Hepatocyte (in vitro differentiated cells): ENCODE results near the gene NF2. TPM values are rescaled to one million over a fixed set of nuclear protein-coding genes. Genes with fewer than 3 reads are reported as not detected.

Experiments
- DNase-seq: peaks from one replicate; pipeline ENCODE4 v3.0.0-alpha.2; 2016; ENCODE audit warnings: low spot score
- H2AFZ ChIP-seq: fragments of 200-600 bp; sonication (generic); 2 replicates; pipeline ENCODE4 v1.6.0; 2016; ENCODE audit warnings: antibody characterized with exemption, mild to moderate bottlenecking
- H3K27ac ChIP-seq: fragments of 200-600 bp; sonication (generic); 2 replicates; pipeline ENCODE4 v1.5.1; 2016; ENCODE audit warnings: mild to moderate bottlenecking
- H3K27me3 ChIP-seq: fragments of 200-600 bp; sonication (generic); 2 replicates; pipeline ENCODE4 v1.6.1; 2016
- H3K36me3 ChIP-seq: fragments of 200-600 bp; sonication (generic); replicated peaks from 2 replicates; pipeline ENCODE4 v1.5.1; 2016; ENCODE audit warnings: low read depth; ENCODE audit not compliant: insufficient read depth
- H3K4me1 ChIP-seq: fragments of 200-600 bp; sonication (generic); 2 replicates; pipeline ENCODE4 v1.5.1; 2016; ENCODE audit warnings: mild to moderate bottlenecking, moderate library complexity; ENCODE audit not compliant: insufficient read depth
- H3K4me2 ChIP-seq: fragments of 200-600 bp; sonication (generic); 2 replicates; pipeline ENCODE4 v1.6.0; 2016
- H3K4me3 ChIP-seq: fragments of 200-600 bp; sonication (generic); 2 replicates; pipeline ENCODE4 v1.5.1; 2016; ENCODE audit warnings: mild to moderate bottlenecking
- H3K79me2 ChIP-seq: fragments of 200-600 bp; sonication (generic); 2 replicates; pipeline ENCODE4 v1.6.0; 2017; ENCODE audit warnings: mild to moderate bottlenecking
- H3K9me2 ChIP-seq: fragments of 200-600 bp; sonication (generic); replicated peaks from 2 replicates; pipeline ENCODE4 v1.6.0; 2017; ENCODE audit warnings: mild to moderate bottlenecking; ENCODE audit not compliant: insufficient read depth
- H3K9me3 ChIP-seq: fragments of 200-600 bp; sonication (generic); 2 replicates; pipeline ENCODE4 v1.5.1; 2016; ENCODE audit warnings: low read depth, mild to moderate bottlenecking
- H4K20me1 ChIP-seq: fragments of 200-600 bp; sonication (generic); 2 replicates; pipeline ENCODE4 v1.6.0; 2016; ENCODE audit warnings: mild to moderate bottlenecking; ENCODE audit not compliant: insufficient read depth, poor library complexity, severe bottlenecking
- CTCF ChIP-seq: fragments of 200-600 bp; sonication (generic); IDR thresholded peaks from 2 replicates; pipeline ENCODE4 v1.5.1; 2016; ENCODE audit warnings: antibody characterized with exemption, mild to moderate bottlenecking; ENCODE audit not compliant: poor library complexity
- EZH2 ChIP-seq: fragments of 200-600 bp; sonication (generic); IDR thresholded peaks from 2 replicates; pipeline ENCODE4 v1.6.1; 2016; ENCODE audit warnings: antibody characterized with exemption, mild to moderate bottlenecking, borderline replicate concordance
- EZH2phosphoT487 ChIP-seq: fragments of 200-600 bp; sonication (generic); IDR thresholded peaks from one replicate; pipeline ENCODE4 v1.6.1; 2018; ENCODE audit warnings: antibody characterized with exemption, mild to moderate bottlenecking, low read depth, moderate library complexity; ENCODE audit not compliant: unreplicated experiment, severe bottlenecking
- WGBS: methylation state at CpG from one replicate; pipeline ENCODE4 v1.1.6; 2016; ENCODE audit warnings: low lambda C conversion rate; ENCODE audit errors: missing lambda C conversion rate; 5-methylcytosine and 5-hydroxymethylcytosine counted together
- polyA plus RNA-seq: library from polyadenylated mRNA; unstranded; fragments of >200 nt; fragmentation: Nextera tagmentation; extraction: Ambion mirVana; gene quantifications from 2 replicates; pipeline ENCODE4 v1.2.1, GENCODE V29; 2016
- total RNA-seq: library from RNA; depleted of rRNA; stranded (reverse); fragments of >200 nt; gene quantifications from 2 replicates; pipeline ENCODE4 v1.2.3, GENCODE V29; 2014

The NF2 gene
- total and polyA plus RNA-seq, 2 experiments from 2014 or later = 18.5 to 30.7 TPM

GRCh38 chr22:29715240-29715639, 111.8 kb downstream of the NF2 start:
- TF ChIP-seq EZH2phosphoT487 = no peak
- no peak for TF ChIP-seq EZH2
- TF ChIP-seq CTCF = no peak
- Histone ChIP-seq H4K20me1 (no peaks in the 10 kb centered on the region), H3K36me3 (no peaks in the 10 kb centered on the region), H3K9me3 (no peaks in the 10 kb centered on the region), H3K27ac (no peak overlapping the region), H2AFZ (no peak overlapping the region), H3K4me1 (no peaks in the 10 kb centered on the region), H3K4me3 (no peak overlapping the region), H3K9me2 (no peaks in the 10 kb centered on the region), H3K79me2 (no peaks in the 10 kb centered on the region), H3K27me3 (peaks cover 22% of the 10 kb centered on the region), H3K4me2 (no peak overlapping the region)
- no peak for DNase-seq
- 88% methylated on average over 13 of the region's 13 CpGs for WGBS

GRCh38 chr22:29715705-29716104, 112.3 kb downstream of the NF2 start:
- no peak overlapping the region for H2AFZ ChIP-seq
- peaks cover 24% of the 10 kb centered on the region for H3K27me3 ChIP-seq

GRCh38 chr22:29716814-29717545, 113.5 kb downstream of the NF2 start:
- H3K4me2 ChIP-seq = no peak overlapping the region
- no peak overlapping the region for H3K27ac ChIP-seq
- H3K9me3 ChIP-seq = no peaks in the 10 kb centered on the region
- H4K20me1 ChIP-seq = no peaks in the 10 kb centered on the region
- TF ChIP-seq EZH2 (no peak), EZH2phosphoT487 (no peak), CTCF (no peak)
- H3K27me3 ChIP-seq = peaks cover 36% of the 10 kb centered on the region
- H3K4me3 ChIP-seq = no peak overlapping the region
- no peaks in the 10 kb centered on the region for H3K36me3 ChIP-seq
- WGBS = 70% methylated on average over 16 of the region's 16 CpGs
- no peak overlapping the region for H2AFZ ChIP-seq
- no peaks in the 10 kb centered on the region for H3K4me1 ChIP-seq
- no peaks in the 10 kb centered on the region for H3K9me2 ChIP-seq
- no peaks in the 10 kb centered on the region for H3K79me2 ChIP-seq
- peak; percentile 88 for DNase-seq

More at GRCh38 chr22:29715705-29716104, 112.3 kb downstream of the NF2 start:
- H3K4me2 ChIP-seq = no peak overlapping the region
- H3K79me2 ChIP-seq = no peaks in the 10 kb centered on the region
- no peak overlapping the region for H3K4me3 ChIP-seq
- DNase-seq = no peak
- H3K9me3 ChIP-seq = no peaks in the 10 kb centered on the region
- no peak overlapping the region for H3K27ac ChIP-seq
- WGBS = 82% methylated on average over 5 of the region's 5 CpGs
- no peaks in the 10 kb centered on the region for H3K36me3 ChIP-seq
- no peaks in the 10 kb centered on the region for H3K9me2 ChIP-seq
- H4K20me1 ChIP-seq = no peaks in the 10 kb centered on the region
- H3K4me1 ChIP-seq = no peaks in the 10 kb centered on the region
- TF ChIP-seq EZH2phosphoT487 (no peak), EZH2 (no peak), CTCF (no peak)
